RWPE2 (cell line): Measurements from ENCODE around the gene MLX.

ENCODE experiments used
- ATAC-seq: fragments of 200-7000 bp; cut with Tn5 transposase; 3 replicates; pipeline ENCODE4 v1.9.1; 2021; ENCODE audit warnings: low read depth
- DNase-seq: peaks from one replicate; pipeline ENCODE4 v3.0.0-alpha.2; 2020; ENCODE audit warnings: low spot score
- H3K27ac ChIP-seq: fragments of 450-650 bp; 2 replicates; pipeline ENCODE4 v1.5.1; 2017; ENCODE audit warnings: mild to moderate bottlenecking; ENCODE audit not compliant: poor library complexity, severe bottlenecking
- H3K27me3 ChIP-seq: fragments of 250-450 bp; sonication (Bioruptor Pico); 2 replicates; pipeline ENCODE4 v1.5.1; 2021; ENCODE audit warnings: mild to moderate bottlenecking, moderate library complexity; ENCODE audit not compliant: insufficient read depth, poor library complexity, severe bottlenecking
- H3K36me3 ChIP-seq: fragments of 250-450 bp; sonication (Bioruptor Pico); 2 replicates; pipeline ENCODE4 v1.5.1; 2020; ENCODE audit warnings: low read depth, mild to moderate bottlenecking, moderate library complexity
- H3K4me1 ChIP-seq: fragments of 250-450 bp; sonication (Bioruptor Pico); 2 replicates; pipeline ENCODE4 v1.5.1; 2021; ENCODE audit warnings: mild to moderate bottlenecking, moderate library complexity; ENCODE audit not compliant: insufficient read depth, poor library complexity, severe bottlenecking
- H3K4me3 ChIP-seq: fragments of 250-450 bp; sonication (Bioruptor Pico); 2 replicates; pipeline ENCODE4 v1.5.1; 2021; ENCODE audit warnings: mild to moderate bottlenecking, moderate library complexity; ENCODE audit not compliant: severe bottlenecking
- H3K9me3 ChIP-seq: fragments of 250-450 bp; sonication (Bioruptor Pico); 2 replicates; pipeline ENCODE4 v1.5.1; 2021; ENCODE audit warnings: mild to moderate bottlenecking, moderate library complexity; ENCODE audit not compliant: severe bottlenecking
- TF ChIP-seq, protein P1 (sequence below): fragments of 450-650 bp; IDR thresholded peaks from one replicate; pipeline ENCODE4 v1.5.1; 2017; ENCODE audit warnings: mild to moderate bottlenecking, moderate library complexity; ENCODE audit not compliant: poor library complexity, severe bottlenecking

The MLX gene

DNA sequence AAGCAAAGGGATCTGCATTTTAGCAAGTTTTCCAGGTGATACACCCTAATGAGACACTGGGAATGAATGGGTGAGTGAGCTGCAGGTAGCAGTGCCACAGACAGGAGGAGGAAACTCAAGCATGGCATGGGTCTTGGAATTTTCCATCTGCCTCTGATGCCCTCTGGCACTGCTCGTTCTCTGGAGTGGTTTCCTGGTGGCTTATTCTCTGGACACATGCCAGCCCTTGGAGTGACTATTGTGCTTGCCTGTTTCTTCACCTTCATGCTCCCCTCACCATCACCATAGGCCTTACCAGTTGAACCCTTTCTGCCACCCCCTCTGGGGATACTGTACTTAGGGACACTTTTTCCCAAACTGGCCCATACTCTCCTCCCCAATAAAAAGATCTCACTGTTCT, 3.4 kb upstream of the MLX start:
- H3K4me3 ChIP-seq, result no peak overlapping the region
- H3K9me3 ChIP-seq, result no peaks in the 10 kb centered on the region
- no peaks in the 10 kb centered on the region for H3K27me3 ChIP-seq
- H3K36me3 ChIP-seq, result peaks cover 35% of the 10 kb centered on the region
- H3K27ac ChIP-seq, result peak overlapping the region; percentile 72
- TF ChIP-seq, protein P1, sequence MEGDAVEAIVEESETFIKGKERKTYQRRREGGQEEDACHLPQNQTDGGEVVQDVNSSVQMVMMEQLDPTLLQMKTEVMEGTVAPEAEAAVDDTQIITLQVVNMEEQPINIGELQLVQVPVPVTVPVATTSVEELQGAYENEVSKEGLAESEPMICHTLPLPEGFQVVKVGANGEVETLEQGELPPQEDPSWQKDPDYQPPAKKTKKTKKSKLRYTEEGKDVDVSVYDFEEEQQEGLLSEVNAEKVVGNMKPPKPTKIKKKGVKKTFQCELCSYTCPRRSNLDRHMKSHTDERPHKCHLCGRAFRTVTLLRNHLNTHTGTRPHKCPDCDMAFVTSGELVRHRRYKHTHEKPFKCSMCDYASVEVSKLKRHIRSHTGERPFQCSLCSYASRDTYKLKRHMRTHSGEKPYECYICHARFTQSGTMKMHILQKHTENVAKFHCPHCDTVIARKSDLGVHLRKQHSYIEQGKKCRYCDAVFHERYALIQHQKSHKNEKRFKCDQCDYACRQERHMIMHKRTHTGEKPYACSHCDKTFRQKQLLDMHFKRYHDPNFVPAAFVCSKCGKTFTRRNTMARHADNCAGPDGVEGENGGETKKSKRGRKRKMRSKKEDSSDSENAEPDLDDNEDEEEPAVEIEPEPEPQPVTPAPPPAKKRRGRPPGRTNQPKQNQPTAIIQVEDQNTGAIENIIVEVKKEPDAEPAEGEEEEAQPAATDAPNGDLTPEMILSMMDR, result no peak
- ATAC-seq (no peak), DNase-seq (no peak)
- peaks cover 2% of the 10 kb centered on the region for H3K4me1 ChIP-seq

DNA sequence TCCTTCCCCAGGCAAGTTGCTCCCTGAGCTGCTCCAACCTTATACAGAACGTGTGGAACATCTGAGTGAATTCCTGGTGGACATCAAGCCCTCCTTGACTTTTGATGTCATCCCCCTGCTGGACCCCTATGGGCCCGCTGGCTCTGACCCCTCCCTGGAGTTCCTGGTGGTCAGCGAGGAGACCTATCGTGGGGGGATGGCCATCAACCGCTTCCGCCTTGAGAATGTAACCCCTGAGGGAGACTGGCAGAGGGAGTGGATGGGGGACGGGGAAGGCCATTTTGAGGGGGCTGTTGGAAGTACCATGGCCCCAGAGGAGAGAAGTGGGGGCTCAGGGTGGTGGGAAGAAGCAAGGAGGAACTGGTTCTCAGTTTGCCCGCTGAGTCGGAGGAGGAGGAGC, 3.0 kb upstream of the MLX start:
- Histone ChIP-seq H3K36me3 (peaks cover 39% of the 10 kb centered on the region), H3K4me3 (no peak overlapping the region), H3K27me3 (no peaks in the 10 kb centered on the region), H3K4me1 (peaks cover 2% of the 10 kb centered on the region), H3K27ac (peak overlapping the region; percentile 72), H3K9me3 (no peaks in the 10 kb centered on the region)
- DNase-seq (no peak), ATAC-seq (no peak)
- TF ChIP-seq, protein P1, result no peak

DNA sequence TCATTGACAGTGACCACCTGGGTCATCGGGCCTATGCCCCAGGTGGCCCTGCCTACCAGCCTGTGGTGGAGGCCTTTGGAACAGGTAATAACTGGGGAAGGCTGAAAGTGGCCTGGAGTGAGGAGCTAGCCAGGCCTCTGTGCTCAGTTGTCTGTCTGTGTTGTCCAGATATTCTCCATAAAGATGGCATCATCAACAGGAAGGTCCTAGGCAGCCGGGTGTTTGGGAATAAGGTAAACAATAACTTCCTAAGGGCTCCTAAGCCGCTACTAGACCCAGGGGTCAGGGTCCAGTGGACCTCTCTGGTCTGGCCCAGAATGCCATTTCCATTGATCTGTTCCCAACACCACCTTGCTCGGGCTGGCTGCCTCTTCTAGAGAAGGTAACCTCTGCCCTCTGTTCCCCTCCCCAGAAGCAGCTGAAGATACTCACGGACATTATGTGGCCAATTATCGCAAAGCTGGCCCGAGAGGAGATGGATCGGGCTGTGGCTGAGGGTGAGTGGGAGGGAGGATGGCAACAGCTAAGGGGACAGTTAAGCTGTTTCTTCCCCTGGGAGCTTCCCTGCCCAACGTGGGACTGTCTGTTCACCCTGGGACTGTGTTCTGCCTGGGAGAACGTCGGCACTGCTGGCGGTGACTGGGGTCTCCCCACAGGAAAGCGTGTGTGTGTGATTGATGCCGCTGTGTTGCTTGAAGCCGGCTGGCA, 1.9 kb upstream of the MLX start:
- H3K9me3 ChIP-seq, result no peaks in the 10 kb centered on the region
- no peaks in the 10 kb centered on the region for H3K27me3 ChIP-seq
- no peak overlapping the region for H3K27ac ChIP-seq
- H3K4me1 ChIP-seq, result peaks cover 2% of the 10 kb centered on the region
- H3K4me3 ChIP-seq, result no peak overlapping the region
- DNase-seq, result no peak
- ATAC-seq, result no peak
- peaks cover 49% of the 10 kb centered on the region for H3K36me3 ChIP-seq
- TF ChIP-seq, protein P1, result no peak

DNA sequence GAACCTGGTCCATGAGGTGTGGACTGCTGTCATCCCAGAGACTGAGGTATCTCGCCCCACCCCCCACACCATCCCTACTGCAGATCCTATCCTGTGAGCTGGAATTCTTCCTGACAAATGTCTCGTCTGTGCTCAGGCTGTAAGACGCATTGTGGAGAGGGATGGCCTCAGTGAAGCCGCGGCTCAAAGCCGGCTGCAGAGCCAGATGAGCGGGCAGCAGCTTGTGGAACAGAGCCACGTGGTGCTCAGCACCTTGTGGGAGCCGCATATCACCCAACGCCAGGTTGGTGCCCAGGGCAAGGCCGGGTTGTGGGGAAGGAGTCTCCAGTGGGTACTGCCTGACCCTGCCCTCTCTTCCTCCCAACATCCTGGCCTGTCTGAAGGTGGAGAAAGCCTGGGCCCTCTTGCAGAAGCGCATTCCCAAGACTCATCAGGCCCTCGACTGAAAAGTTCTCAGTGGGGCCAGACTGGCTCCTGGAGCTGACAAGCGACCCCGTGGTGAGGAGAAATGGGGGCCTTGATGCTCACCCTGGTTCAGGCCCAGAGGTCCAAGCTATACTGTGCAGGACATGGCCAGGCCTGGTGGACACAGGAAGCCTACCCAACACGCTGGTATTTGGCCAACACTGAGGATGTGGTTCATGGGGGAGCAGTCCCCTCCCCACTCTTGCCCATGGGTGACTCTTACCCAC, 1.2 kb upstream of the MLX start:
- H3K36me3 ChIP-seq, result peaks cover 56% of the 10 kb centered on the region
- no peaks in the 10 kb centered on the region for H3K27me3 ChIP-seq
- ATAC-seq (no peak), DNase-seq (no peak)
- TF ChIP-seq, protein P1, result no peak
- peak overlapping the region; percentile 69 for H3K27ac ChIP-seq
- H3K4me3 ChIP-seq, result no peak overlapping the region
- H3K9me3 ChIP-seq, result no peaks in the 10 kb centered on the region
- H3K4me1 ChIP-seq, result peaks cover 2% of the 10 kb centered on the region
